ENCODE measurements around the gene NUP42. TPM values are rescaled to one million over a fixed set of nuclear protein-coding genes. Genes with fewer than 3 reads are reported as not detected.
A peak's percentile ranks its signal among the peaks of the same experiment; 100 is the strongest.

NUP42 gene
- total RNA-seq, 1 experiment from 2014 or later, result 30.3 TPM

DNA sequence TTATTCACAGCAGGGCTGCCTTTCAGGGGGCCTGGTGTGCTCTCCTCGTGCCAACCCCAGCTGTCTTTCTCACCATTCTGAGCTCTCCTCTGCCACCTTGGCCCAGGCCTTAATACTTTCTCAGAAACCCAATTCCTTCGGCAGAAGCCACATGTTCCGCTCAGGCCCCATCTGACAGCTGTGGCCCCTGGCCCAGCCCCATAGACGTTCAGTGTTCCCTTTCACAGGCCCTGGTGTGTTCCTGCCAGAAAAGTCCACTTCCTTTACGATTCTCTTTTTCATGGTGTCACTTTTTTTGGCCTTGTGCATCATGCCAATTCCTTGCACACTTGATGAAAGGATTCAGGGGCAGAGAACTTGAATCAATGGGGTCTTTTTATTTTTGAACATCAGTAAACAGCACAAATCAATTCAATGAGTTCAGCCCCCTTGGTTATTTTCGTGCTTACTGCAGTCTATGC, 48.8 kb downstream of the NUP42 start:
- intact Hi-C loops (cut with micrococcal nuclease; ENCODE audit: unreplicated experiment), result no loop called here
- DNase-seq (ENCODE audit: low read depth, low spot score) (no peak), ATAC-seq (0 out of 2 replicates have a peak, but pooled peaks have one; percentile 47)
- no peaks in the 10 kb centered on the region for H3K36me3 ChIP-seq (ENCODE audit: control insufficient read depth, insufficient read depth, low read length)
- no TSS peak for BruUV-seq (replicated peaks)
- no peaks in the 10 kb centered on the region for H3K9me3 ChIP-seq (ENCODE audit: control insufficient read depth, insufficient read depth, low read depth, low read length)
- POLR2A ChIA-PET, result no interaction called here
- no peak overlapping the region for H3K4me3 ChIP-seq (ENCODE audit: low read depth in 2 of 2, low read length in 2 of 2)
- TF ChIP-seq, protein P1, sequence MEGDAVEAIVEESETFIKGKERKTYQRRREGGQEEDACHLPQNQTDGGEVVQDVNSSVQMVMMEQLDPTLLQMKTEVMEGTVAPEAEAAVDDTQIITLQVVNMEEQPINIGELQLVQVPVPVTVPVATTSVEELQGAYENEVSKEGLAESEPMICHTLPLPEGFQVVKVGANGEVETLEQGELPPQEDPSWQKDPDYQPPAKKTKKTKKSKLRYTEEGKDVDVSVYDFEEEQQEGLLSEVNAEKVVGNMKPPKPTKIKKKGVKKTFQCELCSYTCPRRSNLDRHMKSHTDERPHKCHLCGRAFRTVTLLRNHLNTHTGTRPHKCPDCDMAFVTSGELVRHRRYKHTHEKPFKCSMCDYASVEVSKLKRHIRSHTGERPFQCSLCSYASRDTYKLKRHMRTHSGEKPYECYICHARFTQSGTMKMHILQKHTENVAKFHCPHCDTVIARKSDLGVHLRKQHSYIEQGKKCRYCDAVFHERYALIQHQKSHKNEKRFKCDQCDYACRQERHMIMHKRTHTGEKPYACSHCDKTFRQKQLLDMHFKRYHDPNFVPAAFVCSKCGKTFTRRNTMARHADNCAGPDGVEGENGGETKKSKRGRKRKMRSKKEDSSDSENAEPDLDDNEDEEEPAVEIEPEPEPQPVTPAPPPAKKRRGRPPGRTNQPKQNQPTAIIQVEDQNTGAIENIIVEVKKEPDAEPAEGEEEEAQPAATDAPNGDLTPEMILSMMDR (IDR thresholded peaks at IDR 0.05), result no peak
- no peak for TF ChIP-seq TCF7L2 (IDR thresholded peaks at IDR 0.05; ENCODE audit: low read depth, low read length)
- TF ChIP-seq, protein P2, sequence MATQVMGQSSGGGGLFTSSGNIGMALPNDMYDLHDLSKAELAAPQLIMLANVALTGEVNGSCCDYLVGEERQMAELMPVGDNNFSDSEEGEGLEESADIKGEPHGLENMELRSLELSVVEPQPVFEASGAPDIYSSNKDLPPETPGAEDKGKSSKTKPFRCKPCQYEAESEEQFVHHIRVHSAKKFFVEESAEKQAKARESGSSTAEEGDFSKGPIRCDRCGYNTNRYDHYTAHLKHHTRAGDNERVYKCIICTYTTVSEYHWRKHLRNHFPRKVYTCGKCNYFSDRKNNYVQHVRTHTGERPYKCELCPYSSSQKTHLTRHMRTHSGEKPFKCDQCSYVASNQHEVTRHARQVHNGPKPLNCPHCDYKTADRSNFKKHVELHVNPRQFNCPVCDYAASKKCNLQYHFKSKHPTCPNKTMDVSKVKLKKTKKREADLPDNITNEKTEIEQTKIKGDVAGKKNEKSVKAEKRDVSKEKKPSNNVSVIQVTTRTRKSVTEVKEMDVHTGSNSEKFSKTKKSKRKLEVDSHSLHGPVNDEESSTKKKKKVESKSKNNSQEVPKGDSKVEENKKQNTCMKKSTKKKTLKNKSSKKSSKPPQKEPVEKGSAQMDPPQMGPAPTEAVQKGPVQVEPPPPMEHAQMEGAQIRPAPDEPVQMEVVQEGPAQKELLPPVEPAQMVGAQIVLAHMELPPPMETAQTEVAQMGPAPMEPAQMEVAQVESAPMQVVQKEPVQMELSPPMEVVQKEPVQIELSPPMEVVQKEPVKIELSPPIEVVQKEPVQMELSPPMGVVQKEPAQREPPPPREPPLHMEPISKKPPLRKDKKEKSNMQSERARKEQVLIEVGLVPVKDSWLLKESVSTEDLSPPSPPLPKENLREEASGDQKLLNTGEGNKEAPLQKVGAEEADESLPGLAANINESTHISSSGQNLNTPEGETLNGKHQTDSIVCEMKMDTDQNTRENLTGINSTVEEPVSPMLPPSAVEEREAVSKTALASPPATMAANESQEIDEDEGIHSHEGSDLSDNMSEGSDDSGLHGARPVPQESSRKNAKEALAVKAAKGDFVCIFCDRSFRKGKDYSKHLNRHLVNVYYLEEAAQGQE (IDR thresholded peaks at IDR 0.05; ENCODE audit: insufficient read depth in 1 of 2, low read depth in 2 of 2, low read length in 1 of 2), result no peak
- TF ChIP-seq POLR2AphosphoS5 (IDR thresholded peaks at IDR 0.05; ENCODE audit: low read depth, low read length), result no peak
- TF ChIP-seq SIN3A (IDR thresholded peaks at IDR 0.05; ENCODE audit: borderline replicate concordance, insufficient read depth, low read depth, low read length), result no peak
- no peak overlapping the region for H3K27ac ChIP-seq (ENCODE audit: low read length)
- H3K27me3 ChIP-seq (ENCODE audit: control insufficient read depth, insufficient read depth, low read length), result no peaks in the 10 kb centered on the region
- CTCF ChIA-PET, result no interaction called here
- H3K4me1 ChIP-seq (ENCODE audit: control insufficient read depth, insufficient read depth, low read length), result no peaks in the 10 kb centered on the region
- in situ Hi-C loops (cut with HindIII; ENCODE audit: low pct_unique_long_range_greater_than_20kb, low sequenced_read_pairs), result no loop called here

DNA sequence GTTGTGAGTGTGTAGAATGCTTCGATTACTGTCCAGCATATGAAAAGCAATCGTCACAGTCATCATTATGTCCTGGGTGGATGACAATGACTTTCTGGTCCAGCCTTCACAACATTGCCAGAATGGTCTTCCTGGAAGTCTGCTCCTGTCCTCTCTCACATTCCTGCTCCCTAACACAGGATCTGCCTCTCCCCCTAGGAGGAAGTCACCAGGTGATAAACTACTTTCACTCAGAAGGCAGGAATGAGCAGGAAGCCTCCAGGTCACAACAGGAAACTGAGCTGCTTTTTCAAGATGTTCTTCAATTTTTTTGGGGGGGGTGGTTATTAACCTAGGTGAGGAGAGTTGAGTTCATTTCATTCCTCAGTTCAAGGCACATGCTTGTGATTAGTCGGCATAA, 51.1 kb downstream of the NUP42 start:
- 0 out of 2 replicates have a peak, but pooled peaks cover under 1% of the 10 kb centered on the region for H3K27me3 ChIP-seq (ENCODE audit: control insufficient read depth, insufficient read depth, low read length)
- ChIA-PET CTCF (interaction anchor here (0.8 kb wide), 1 partner anchor 9 kb away, joined by 3 read pairs; no protein-coding TSS in a partner anchor), POLR2A (no interaction called here)
- H3K36me3 ChIP-seq (ENCODE audit: control insufficient read depth, insufficient read depth, low read length), result no peaks in the 10 kb centered on the region
- H3K4me3 ChIP-seq (ENCODE audit: low read depth in 2 of 2, low read length in 2 of 2), result no peak overlapping the region
- H3K4me1 ChIP-seq (ENCODE audit: control insufficient read depth, insufficient read depth, low read length), result no peaks in the 10 kb centered on the region
- TF ChIP-seq, protein P2 (IDR thresholded peaks at IDR 0.05; ENCODE audit: insufficient read depth in 1 of 2, low read depth in 2 of 2, low read length in 1 of 2), result no peak
- TF ChIP-seq, protein P1 (IDR thresholded peaks at IDR 0.05), result no peak
- TF ChIP-seq TCF7L2 (IDR thresholded peaks at IDR 0.05; ENCODE audit: low read depth, low read length) (no peak), POLR2AphosphoS5 (IDR thresholded peaks at IDR 0.05; ENCODE audit: low read depth, low read length) (no peak)
- no peaks in the 10 kb centered on the region for H3K9me3 ChIP-seq (ENCODE audit: control insufficient read depth, insufficient read depth, low read depth, low read length)
- intact Hi-C loops (cut with micrococcal nuclease; ENCODE audit: unreplicated experiment), result no loop called here
- DNase-seq (ENCODE audit: low read depth, low spot score) (no peak), ATAC-seq (no peak)
- BruUV-seq (replicated peaks), result no TSS peak
- in situ Hi-C loops (cut with HindIII; ENCODE audit: low pct_unique_long_range_greater_than_20kb, low sequenced_read_pairs), result no loop called here
- no peak overlapping the region for H3K27ac ChIP-seq (ENCODE audit: low read length)
